Measurements from ENCODE around the gene COL5A2. TPM values are rescaled to one million over a fixed set of nuclear protein-coding genes. Genes with fewer than 3 reads are reported as not detected.

COL5A2 gene
- total and polyA plus RNA-seq, 10 of the 15 experiments (the other 5 are each of a cell fraction or from before 2014, with no cell fraction given), result 0.04 to 0.85 (median 0.39) TPM

DNA sequence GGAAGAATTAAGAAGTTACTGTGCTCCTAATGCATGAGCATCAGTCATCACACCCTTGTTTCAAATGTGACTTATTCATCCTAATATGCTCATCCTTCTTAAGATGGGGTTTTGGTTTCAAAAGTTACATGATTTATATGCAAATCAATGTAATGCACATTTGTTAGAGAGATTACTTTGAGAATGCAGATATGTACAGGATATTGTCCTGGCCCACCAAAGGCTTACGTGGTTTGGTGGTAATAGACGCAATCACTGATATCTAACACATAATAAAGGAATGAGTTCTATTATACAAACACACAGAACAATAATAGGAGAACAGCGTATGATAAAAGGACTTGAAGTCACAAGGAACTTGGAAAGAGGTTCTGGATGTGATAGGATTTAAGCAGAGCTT lies 11.1 kb upstream of the COL5A2 start:
- BruUV-seq (replicated peaks), result no TSS peak
- Histone ChIP-seq H3K27me3 (replicated peaks in 1 of 2; ENCODE audit: control insufficient read depth in 2 of 2, insufficient read depth in 2 of 2, low read length in 1 of 2) (no peaks in the 10 kb centered on the region), H3K27ac (ENCODE audit: control insufficient read depth, insufficient read depth) (no peak overlapping the region), H4K20me1 (ENCODE audit: control insufficient read depth, insufficient read depth) (no peaks in the 10 kb centered on the region), H3K9ac (ENCODE audit: control insufficient read depth, insufficient read depth, low read length) (no peak overlapping the region), H3K4me2 (ENCODE audit: control insufficient read depth, insufficient read depth) (no peak overlapping the region), H3K36me3 (ENCODE audit: control insufficient read depth in 2 of 2, insufficient read depth in 2 of 2, low read length in 1 of 2) (no peaks in the 10 kb centered on the region), H3K4me1 (ENCODE audit: control insufficient read depth, insufficient read depth, low read length) (no peaks in the 10 kb centered on the region), H2AFZ (ENCODE audit: control insufficient read depth, low read depth, low read length) (no peak overlapping the region), H3K4me3 (no peak overlapping the region), H3K9me3 (replicated peaks; ENCODE audit: control insufficient read depth, insufficient read depth, low read length) (no peaks in the 10 kb centered on the region), H3K79me2 (ENCODE audit: control insufficient read depth, insufficient read depth, low read length) (no peaks in the 10 kb centered on the region)
- ChIA-PET POLR2A (no interaction called here), CTCF (no interaction called here), SMC1A (ENCODE audit: uncharacterized antibody, unreplicated experiment) (interaction anchor here (1.7 kb wide), 1 partner anchor 12 kb away, joined by 4 read pairs; no protein-coding TSS in a partner anchor), RAD21 (ENCODE audit: unreplicated experiment) (no interaction called here)
- ATAC-seq, result no peak
- intact Hi-C loops (cut with micrococcal nuclease; ENCODE audit: unreplicated experiment), result no loop called here
- no peak for TF ChIP-seq RFX5 (IDR thresholded peaks at IDR 0.05; ENCODE audit: low read depth, low read length)
- TF ChIP-seq SRF (IDR thresholded peaks at IDR 0.05; ENCODE audit: low read depth in 2 of 2, low read length in 2 of 2), result no peak
- TF ChIP-seq IRF5 (IDR thresholded peaks at IDR 0.05; ENCODE audit: borderline replicate concordance), result no peak
- TF ChIP-seq FOS (IDR thresholded peaks at IDR 0.05; ENCODE audit: borderline replicate concordance, extremely low read depth, insufficient read length), result no peak
- no peak for TF ChIP-seq ZZZ3 (IDR thresholded peaks at IDR 0.05; ENCODE audit: control insufficient read depth, insufficient read length, low read depth)
- no peak for TF ChIP-seq ASH2L (IDR thresholded peaks at IDR 0.05; ENCODE audit: borderline replicate concordance, low read depth)
- no peak for TF ChIP-seq SREBF2 (IDR thresholded peaks at IDR 0.05; ENCODE audit: low read length)
- TF ChIP-seq ATF7 (IDR thresholded peaks at IDR 0.05; ENCODE audit: low read depth), result no peak
- no peak for TF ChIP-seq ZNF384 (IDR thresholded peaks at IDR 0.05; ENCODE audit: borderline replicate concordance, low read depth, low read length)
- TF ChIP-seq REST (IDR thresholded peaks at IDR 0.05; ENCODE audit: low read depth, low read length), result no peak
- in situ Hi-C loops (cut with MboI), result no loop called here
- FAIRE-seq, result no peak
- DNase-seq (ENCODE audit: low read depth, low spot score), result no peak
- WGBS (ENCODE audit: insufficient coverage, insufficient replicate concordance, low lambda C conversion rate, missing lambda C conversion rate), result 37% methylated on average over 3 of the region's 3 CpGs

Data from GM12878 (cell line).